ENCODE measurements around the gene ARFIP2.
A peak's percentile ranks its signal among the peaks of the same experiment; 100 is the strongest.

The ARFIP2 gene

GRCh38 chr11:6482441-6482840 is 1.3 kb upstream of the ARFIP2 start:
- no peak for DNase-seq (ENCODE audit: low spot score)

- DNase-seq (ENCODE audit: low spot score), result no peak
Measured at GRCh38 chr11:6481924-6482275, 769 bp upstream of the ARFIP2 start.

- DNase-seq (ENCODE audit: low spot score), result no peak
Measured at GRCh38 chr11:6480299-6480914, 724 bp downstream of the ARFIP2 start.

GRCh38 chr11:6476571-6476970 is 4.6 kb downstream of the ARFIP2 start:
- no peak for DNase-seq (ENCODE audit: low spot score)

GRCh38 chr11:6475936-6476335 is 5.2 kb downstream of the ARFIP2 start:
- no peak for DNase-seq (ENCODE audit: low spot score)

- no peak for DNase-seq (ENCODE audit: low spot score)
Measured at GRCh38 chr11:6474806-6475500, 6.2 kb downstream of the ARFIP2 start.

GRCh38 chr11:6474413-6474792 is 6.7 kb downstream of the ARFIP2 start:
- DNase-seq (ENCODE audit: low spot score), result no peak

- peak; percentile 84 for DNase-seq (ENCODE audit: low spot score)
Measured at GRCh38 chr11:6473451-6474412, 7.4 kb downstream of the ARFIP2 start, which contains the start of gene TRIM3. Gene TRIM3 (minus strand): TSS chr11:6473941. CDS start chr11:6465695, 8,246 bp downstream.

- DNase-seq (ENCODE audit: low spot score), result peak; percentile 68
Measured at GRCh38 chr11:6472934-6473333, 8.2 kb downstream of the ARFIP2 start.

GRCh38 chr11:6469599-6469998 is 11.5 kb downstream of the ARFIP2 start:
- DNase-seq (ENCODE audit: low spot score), result no peak

- peak; percentile 67 for DNase-seq (ENCODE audit: low spot score)
Measured at GRCh38 chr11:6468712-6469495, 12.2 kb downstream of the ARFIP2 start.

GRCh38 chr11:6459099-6459450 is 22.1 kb downstream of the ARFIP2 start:
- DNase-seq (ENCODE audit: low spot score), result no peak

GRCh38 chr11:6458352-6459098 is 22.6 kb downstream of the ARFIP2 start:
- no peak for DNase-seq (ENCODE audit: low spot score)

GRCh38 chr11:6457581-6458320 is 23.4 kb downstream of the ARFIP2 start:
- no peak for DNase-seq (ENCODE audit: low spot score)

GRCh38 chr11:6456361-6457073 is 24.6 kb downstream of the ARFIP2 start:
- DNase-seq (ENCODE audit: low spot score), result no peak

GRCh38 chr11:6455070-6455469 is 26.1 kb downstream of the ARFIP2 start:
- no peak for DNase-seq (ENCODE audit: low spot score)

- DNase-seq (ENCODE audit: low spot score), result no peak
Measured at GRCh38 chr11:6453152-6453551, 28.0 kb downstream of the ARFIP2 start.

- DNase-seq (ENCODE audit: low spot score), result no peak
Measured at GRCh38 chr11:6452219-6452618, 28.9 kb downstream of the ARFIP2 start.

- DNase-seq (ENCODE audit: low spot score), result no peak
Measured at GRCh38 chr11:6448574-6448973, 32.6 kb downstream of the ARFIP2 start.

Data from cerebellar cortex (tissue), 1 donor.